Stomach smooth muscle (tissue), 2 donors: Measurements from ENCODE around the gene KCTD17.

Source experiments
- H3K27ac ChIP-seq: one replicate; pipeline ENCODE4 v1.7.0; 2013; ENCODE audit warnings: mild to moderate bottlenecking, low read length, inconsistent platforms
- H3K27me3 ChIP-seq, 2 donors: one replicate each; pipeline ENCODE4 v1.7.0; 2013; ENCODE audit warnings: low read length in 2 of 2; ENCODE audit not compliant: insufficient read depth in 2 of 2, control insufficient read depth in 1 of 2
- H3K36me3 ChIP-seq, 2 donors: one replicate each; pipeline ENCODE4 v1.7.0; 2013; ENCODE audit warnings: low read length in 2 of 2; ENCODE audit not compliant: control insufficient read depth in 2 of 2, insufficient read depth in 2 of 2
- H3K4me1 ChIP-seq: one replicate; pipeline ENCODE4 v1.7.0; 2013; ENCODE audit warnings: low read length; ENCODE audit not compliant: control insufficient read depth, insufficient read depth
- H3K4me3 ChIP-seq, 2 donors: one replicate each; pipeline ENCODE4 v1.7.0; 2013; ENCODE audit warnings: low read length in 2 of 2
- H3K9ac ChIP-seq, 2 donors: one replicate each; pipeline ENCODE4 v1.7.0; 2013; ENCODE audit warnings: low read length in 2 of 2, mild to moderate bottlenecking in 1 of 2
- H3K9me3 ChIP-seq, 2 donors: one replicate each; pipeline ENCODE4 v1.7.0; 2013; ENCODE audit warnings: low read length in 2 of 2; ENCODE audit not compliant: control insufficient read depth in 2 of 2
- donor health status: healthy.
- donor health status: Pancreatic carcinoma.

Gene KCTD17

GRCh38 chr22:37092997-37093396, 41.5 kb downstream of the KCTD17 start:
- Histone ChIP-seq H3K36me3 (no peaks in the 10 kb centered on the region), H3K4me3 (no peak overlapping the region), H3K9me3 (no peaks in the 10 kb centered on the region), H3K4me1 (no peaks in the 10 kb centered on the region), H3K27me3 (peaks cover 21 to 31% of the 10 kb centered on the region in 2 donors), H3K27ac (no peak overlapping the region), H3K9ac (no peak overlapping the region)

- Histone ChIP-seq H3K4me1 (no peaks in the 10 kb centered on the region), H3K9me3 (no peaks in the 10 kb centered on the region), H3K27me3 (peaks cover 25 to 27% of the 10 kb centered on the region in 2 donors), H3K27ac (no peak overlapping the region), H3K9ac (no peak overlapping the region), H3K4me3 (no peak overlapping the region), H3K36me3 (no peaks in the 10 kb centered on the region)
These were observed 42.7 kb downstream of the KCTD17 start for GRCh38 chr22:37094239-37094638.

GRCh38 chr22:37095113-37095512, 43.6 kb downstream of the KCTD17 start:
- no peaks in the 10 kb centered on the region for H3K36me3 ChIP-seq
- H3K9ac ChIP-seq, result no peak overlapping the region
- peaks cover 21 to 25% of the 10 kb centered on the region in 2 donors for H3K27me3 ChIP-seq
- no peak overlapping the region for H3K4me3 ChIP-seq
- no peaks in the 10 kb centered on the region for H3K9me3 ChIP-seq
- no peak overlapping the region for H3K27ac ChIP-seq
- no peaks in the 10 kb centered on the region for H3K4me1 ChIP-seq

- peaks cover 17 to 25% of the 10 kb centered on the region in 2 donors for H3K27me3 ChIP-seq
- no peaks in the 10 kb centered on the region for H3K9me3 ChIP-seq
- no peak overlapping the region for H3K27ac ChIP-seq
- H3K9ac ChIP-seq, result no peak overlapping the region
- no peak overlapping the region for H3K4me3 ChIP-seq
- no peaks in the 10 kb centered on the region for H3K4me1 ChIP-seq
- no peaks in the 10 kb centered on the region for H3K36me3 ChIP-seq
These were observed 45.8 kb downstream of the KCTD17 start for GRCh38 chr22:37097346-37097745.

GRCh38 chr22:37098976-37099591, 47.5 kb downstream of the KCTD17 start:
- Histone ChIP-seq H3K27me3 (peaks cover 14 to 35% of the 10 kb centered on the region in 2 donors), H3K36me3 (no peaks in the 10 kb centered on the region), H3K9me3 (no peaks in the 10 kb centered on the region), H3K4me3 (no peak overlapping the region), H3K4me1 (no peaks in the 10 kb centered on the region), H3K9ac (no peak overlapping the region), H3K27ac (no peak overlapping the region)

- peaks cover 14 to 36% of the 10 kb centered on the region in 2 donors for H3K27me3 ChIP-seq
- H3K36me3 ChIP-seq, result no peaks in the 10 kb centered on the region
- no peak overlapping the region for H3K9ac ChIP-seq
- H3K9me3 ChIP-seq, result no peaks in the 10 kb centered on the region
- no peaks in the 10 kb centered on the region for H3K4me1 ChIP-seq
- H3K27ac ChIP-seq, result no peak overlapping the region
- no peak overlapping the region for H3K4me3 ChIP-seq
These were observed 49.1 kb downstream of the KCTD17 start for GRCh38 chr22:37100589-37101127.

- no peaks in the 10 kb centered on the region for H3K36me3 ChIP-seq
- no peak overlapping the region for H3K27ac ChIP-seq
- peaks cover 13 to 27% of the 10 kb centered on the region in 2 donors for H3K27me3 ChIP-seq
- H3K9ac ChIP-seq, result no peak overlapping the region
- H3K9me3 ChIP-seq, result no peaks in the 10 kb centered on the region
- no peak overlapping the region for H3K4me3 ChIP-seq
- H3K4me1 ChIP-seq, result no peaks in the 10 kb centered on the region
These were observed 49.9 kb downstream of the KCTD17 start for GRCh38 chr22:37101311-37102066.

GRCh38 chr22:37103151-37103550, 51.6 kb downstream of the KCTD17 start:
- Histone ChIP-seq H3K27me3 (peaks cover 7 to 24% of the 10 kb centered on the region in 2 donors), H3K9ac (no peak overlapping the region), H3K27ac (no peak overlapping the region), H3K9me3 (no peaks in the 10 kb centered on the region), H3K4me3 (no peak overlapping the region), H3K36me3 (no peaks in the 10 kb centered on the region), H3K4me1 (no peaks in the 10 kb centered on the region)

- H3K36me3 ChIP-seq, result no peaks in the 10 kb centered on the region
- no peaks in the 10 kb centered on the region for H3K4me1 ChIP-seq
- peaks cover 4 to 22% of the 10 kb centered on the region in 2 donors for H3K27me3 ChIP-seq
These were observed 52.3 kb downstream of the KCTD17 start for GRCh38 chr22:37103656-37104452.

GRCh38 chr22:37105154-37105553, 53.6 kb downstream of the KCTD17 start:
- Histone ChIP-seq H3K4me1 (no peaks in the 10 kb centered on the region), H3K9ac (no peak overlapping the region), H3K27me3 (peaks cover 3 to 22% of the 10 kb centered on the region in 2 donors)

More at GRCh38 chr22:37103656-37104452, 52.3 kb downstream of the KCTD17 start:
- Histone ChIP-seq H3K4me3 (no peak overlapping the region), H3K9me3 (no peaks in the 10 kb centered on the region), H3K9ac (no peak overlapping the region), H3K27ac (no peak overlapping the region)

More at GRCh38 chr22:37105154-37105553, 53.6 kb downstream of the KCTD17 start:
- Histone ChIP-seq H3K4me3 (no peak overlapping the region), H3K27ac (no peak overlapping the region), H3K36me3 (no peaks in the 10 kb centered on the region), H3K9me3 (no peaks in the 10 kb centered on the region)
